KMS-11 (cell line): ENCODE results near the gene PLEKHA4.
"Not testable (repeated sequence)": the region's sequence is repeated elsewhere in the genome, so short reads cannot be mapped to it uniquely, and the experiment has no call there.

Experiments
- H2AFZ ChIP-seq: fragments of 200-600 bp; sonication (generic); 2 replicates; pipeline ENCODE4 v1.6.1; 2016; ENCODE audit warnings: antibody characterized with exemption, mixed run types, low read depth
- H3K27ac ChIP-seq: fragments of 200-600 bp; sonication (generic); 2 replicates; pipeline ENCODE4 v1.6.1; 2016; ENCODE audit warnings: mild to moderate bottlenecking, mixed run types
- H3K27me3 ChIP-seq: fragments of 200-600 bp; sonication (generic); 2 replicates; pipeline ENCODE4 v1.6.1; 2017; ENCODE audit warnings: mild to moderate bottlenecking, low read depth, mixed run types, moderate library complexity; ENCODE audit not compliant: insufficient read depth
- H3K36me3 ChIP-seq: fragments of 200-600 bp; sonication (generic); 2 replicates; pipeline ENCODE4 v1.6.1; 2017; ENCODE audit warnings: mild to moderate bottlenecking, mixed run types; ENCODE audit not compliant: insufficient read depth
- H3K4me1 ChIP-seq: fragments of 200-600 bp; sonication (generic); 2 replicates; pipeline ENCODE4 v1.6.1; 2016; ENCODE audit warnings: mild to moderate bottlenecking, low read depth, mixed run types; ENCODE audit not compliant: poor library complexity, severe bottlenecking
- H3K4me2 ChIP-seq: fragments of 200-600 bp; sonication (generic); 2 replicates; pipeline ENCODE4 v1.7.0; 2016; ENCODE audit warnings: mild to moderate bottlenecking, mixed run types
- H3K4me3 ChIP-seq: fragments of 200-600 bp; sonication (generic); IDR thresholded peaks from 2 replicates; pipeline ENCODE4 v1.6.1; 2017; ENCODE audit warnings: low read depth, low read length, mixed read lengths; ENCODE audit not compliant: insufficient read depth
- H3K79me2 ChIP-seq: fragments of 200-600 bp; sonication (generic); 2 replicates; pipeline ENCODE4 v1.6.1; 2016; ENCODE audit warnings: low read depth, mixed run types; ENCODE audit not compliant: insufficient read depth
- H3K9ac ChIP-seq: fragments of 200-600 bp; sonication (generic); 2 replicates; pipeline ENCODE4 v1.6.1; 2016; ENCODE audit warnings: mild to moderate bottlenecking, mixed run types
- H4K20me1 ChIP-seq: fragments of 200-600 bp; sonication (generic); 2 replicates; pipeline ENCODE4 v1.6.1; 2016; ENCODE audit warnings: mild to moderate bottlenecking, mixed run types; ENCODE audit not compliant: insufficient read depth
- TF ChIP-seq, protein P1 (sequence below): fragments of 200-600 bp; sonication (generic); conservative IDR thresholded peaks from 2 replicates; pipeline ENCODE4 v1.6.1; 2017; ENCODE audit warnings: low read depth, mild to moderate bottlenecking, antibody characterized with exemption, low read length, moderate library complexity, mixed read lengths

Gene PLEKHA4

DNA sequence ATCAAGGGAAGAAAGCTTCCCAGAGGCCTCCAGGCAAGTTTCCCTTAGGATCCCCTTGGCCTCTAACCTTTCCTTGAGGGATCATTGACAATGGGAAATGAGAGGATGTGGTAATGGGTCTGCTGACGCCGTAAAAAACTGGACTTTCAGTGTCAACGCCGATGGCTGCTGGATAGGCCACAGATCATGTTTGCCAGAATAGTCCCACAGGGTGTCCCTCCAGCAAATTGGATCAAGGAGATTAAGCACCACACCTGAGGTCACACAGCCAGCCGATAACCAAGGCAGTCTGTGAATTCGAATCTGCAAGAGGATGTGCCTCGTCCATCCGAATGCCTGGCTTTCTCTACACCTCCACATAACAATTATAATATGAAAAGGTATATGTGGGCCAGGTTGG, 75.1 kb downstream of the PLEKHA4 start:
- H3K27ac ChIP-seq, result no peak overlapping the region
- H4K20me1 ChIP-seq, result no peaks in the 10 kb centered on the region
- H3K9ac ChIP-seq, result no peak overlapping the region
- no peak overlapping the region for H2AFZ ChIP-seq
- no peaks in the 10 kb centered on the region for H3K27me3 ChIP-seq
- H3K79me2 ChIP-seq, result no peaks in the 10 kb centered on the region
- TF ChIP-seq, protein P1, sequence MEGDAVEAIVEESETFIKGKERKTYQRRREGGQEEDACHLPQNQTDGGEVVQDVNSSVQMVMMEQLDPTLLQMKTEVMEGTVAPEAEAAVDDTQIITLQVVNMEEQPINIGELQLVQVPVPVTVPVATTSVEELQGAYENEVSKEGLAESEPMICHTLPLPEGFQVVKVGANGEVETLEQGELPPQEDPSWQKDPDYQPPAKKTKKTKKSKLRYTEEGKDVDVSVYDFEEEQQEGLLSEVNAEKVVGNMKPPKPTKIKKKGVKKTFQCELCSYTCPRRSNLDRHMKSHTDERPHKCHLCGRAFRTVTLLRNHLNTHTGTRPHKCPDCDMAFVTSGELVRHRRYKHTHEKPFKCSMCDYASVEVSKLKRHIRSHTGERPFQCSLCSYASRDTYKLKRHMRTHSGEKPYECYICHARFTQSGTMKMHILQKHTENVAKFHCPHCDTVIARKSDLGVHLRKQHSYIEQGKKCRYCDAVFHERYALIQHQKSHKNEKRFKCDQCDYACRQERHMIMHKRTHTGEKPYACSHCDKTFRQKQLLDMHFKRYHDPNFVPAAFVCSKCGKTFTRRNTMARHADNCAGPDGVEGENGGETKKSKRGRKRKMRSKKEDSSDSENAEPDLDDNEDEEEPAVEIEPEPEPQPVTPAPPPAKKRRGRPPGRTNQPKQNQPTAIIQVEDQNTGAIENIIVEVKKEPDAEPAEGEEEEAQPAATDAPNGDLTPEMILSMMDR, result no peak
- no peak overlapping the region for H3K4me3 ChIP-seq
- H3K4me1 ChIP-seq, result peaks cover 4% of the 10 kb centered on the region
- no peak overlapping the region for H3K4me2 ChIP-seq
- no peaks in the 10 kb centered on the region for H3K36me3 ChIP-seq

DNA sequence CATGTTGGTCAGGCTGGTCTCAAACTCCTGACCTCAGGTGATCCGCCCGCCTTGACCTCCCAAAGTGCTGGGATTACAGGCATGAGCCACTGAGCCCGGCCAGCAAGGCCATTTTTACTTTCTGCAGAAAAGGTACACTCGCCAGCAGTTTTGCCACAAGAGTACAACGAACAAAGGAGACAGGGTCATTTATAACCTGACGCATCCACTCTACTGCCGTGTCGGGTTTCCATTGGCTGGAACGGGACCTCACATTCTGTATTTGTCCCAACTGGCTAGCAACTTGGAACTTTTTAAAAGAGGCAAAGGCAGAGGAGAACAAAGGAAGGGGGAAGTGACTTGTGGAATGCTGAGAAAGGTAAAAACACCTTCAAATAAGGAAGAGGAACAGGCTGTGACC, 81.1 kb downstream of the PLEKHA4 start:
- H3K27me3 ChIP-seq, result peaks cover 18% of the 10 kb centered on the region; the same call in 1 of the 2 replicates
- H3K4me2 ChIP-seq, H3K4me1 ChIP-seq, H3K79me2 ChIP-seq, H3K9ac ChIP-seq, H3K36me3 ChIP-seq, H3K4me3 ChIP-seq, H4K20me1 ChIP-seq, H3K27ac ChIP-seq, H2AFZ ChIP-seq: not testable (repeated sequence)
